Activated T-helper 1 cell treated with anti-CD3 and anti-CD28 coated beads, Interleukin-12 subunit alpha, Interleukin-12 subunit beta, Interleukin-2, Interleukin-4 antibody, amounts not matched to agents 30 ng/mL and 10 ng/mL and 1 ng/mL, durations not matched to agents 14 hours and 24 hours and 36 hours (primary cell): ENCODE data around the gene ZBED5. TPM values are rescaled to one million over a fixed set of nuclear protein-coding genes. Genes with fewer than 3 reads are reported as not detected.

ENCODE experiments used
- DNase-seq: peaks from one replicate; pipeline ENCODE4 v3.0.0; 2021; ENCODE audit warnings: low spot score
- H3K27ac Mint-ChIP-seq: one replicate; pipeline ENCODE4 v1.8.0; 2021; ENCODE audit warnings: mild to moderate bottlenecking, mixed read lengths
- H3K27me3 Mint-ChIP-seq: one replicate; pipeline ENCODE4 v1.8.0; 2022; ENCODE audit warnings: mild to moderate bottlenecking, moderate library complexity, mixed read lengths; ENCODE audit not compliant: insufficient read depth
- H3K36me3 Mint-ChIP-seq: one replicate; pipeline ENCODE4 v1.8.0; 2021; ENCODE audit warnings: low read depth, mixed read lengths
- H3K4me1 Mint-ChIP-seq: one replicate; pipeline ENCODE4 v1.8.0; 2021; ENCODE audit warnings: low read depth, mixed read lengths
- H3K4me3 Mint-ChIP-seq: one replicate; pipeline ENCODE4 v1.8.0; 2021; ENCODE audit warnings: mild to moderate bottlenecking, moderate library complexity, mixed read lengths
- H3K9me3 Mint-ChIP-seq: one replicate; pipeline ENCODE4 v1.8.0; 2021; ENCODE audit warnings: mixed read lengths
- intact Hi-C: fragments of 100-400 bp; cut with micrococcal nuclease; formaldehyde crosslinking; loops from one replicate; pipeline ENCODE4 v1.15.1; 2024
- total RNA-seq: library from RNA; stranded (reverse); gene quantifications from 2 replicates; pipeline ENCODE4 v1.2.3, GENCODE V29; 2022

ZBED5 gene
- total RNA-seq, 1 donor from 2014 or later: 42.2 TPM

GRCh38 chr11:10868352-10868751 is 10.5 kb upstream of the ZBED5 start:
- Mint-ChIP-seq H3K27ac (peak overlapping the region; percentile 3), H3K9me3 (peaks cover 28% of the 10 kb centered on the region), H3K36me3 (peaks cover 7% of the 10 kb centered on the region), H3K4me3 (no peak overlapping the region), H3K27me3 (no peaks in the 10 kb centered on the region), H3K4me1 (peaks cover 23% of the 10 kb centered on the region)
- no peak for DNase-seq
- intact Hi-C loops: no loop called here

- Mint-ChIP-seq H3K36me3 (peaks cover 5% of the 10 kb centered on the region), H3K27me3 (no peaks in the 10 kb centered on the region), H3K4me1 (peaks cover 34% of the 10 kb centered on the region), H3K27ac (no peak overlapping the region), H3K9me3 (peaks cover 17% of the 10 kb centered on the region), H3K4me3 (no peak overlapping the region)
- intact Hi-C loops: no loop called here
- DNase-seq: no peak
Measured at GRCh38 chr11:10866893-10867331, 9.1 kb upstream of the ZBED5 start.

- H3K9me3 Mint-ChIP-seq: peaks cover 10% of the 10 kb centered on the region
- no peaks in the 10 kb centered on the region for H3K27me3 Mint-ChIP-seq
- intact Hi-C loops: no loop called here
- peaks cover 1% of the 10 kb centered on the region for H3K36me3 Mint-ChIP-seq
- peaks cover 34% of the 10 kb centered on the region for H3K4me1 Mint-ChIP-seq
- no peak for DNase-seq
- no peak overlapping the region for H3K4me3 Mint-ChIP-seq
- H3K27ac Mint-ChIP-seq: no peak overlapping the region
Measured at GRCh38 chr11:10865837-10866270, 8.0 kb upstream of the ZBED5 start.

GRCh38 chr11:10864688-10865087 is 6.8 kb upstream of the ZBED5 start:
- Mint-ChIP-seq H3K27me3 (no peaks in the 10 kb centered on the region), H3K9me3 (peaks cover 10% of the 10 kb centered on the region), H3K27ac (no peak overlapping the region), H3K36me3 (peaks cover 5% of the 10 kb centered on the region), H3K4me3 (no peak overlapping the region), H3K4me1 (peaks cover 43% of the 10 kb centered on the region)
- intact Hi-C loops: no loop called here
- no peak for DNase-seq

GRCh38 chr11:10862446-10862845 is 4.6 kb upstream of the ZBED5 start:
- Mint-ChIP-seq H3K9me3 (peaks cover 10% of the 10 kb centered on the region), H3K27ac (no peak overlapping the region), H3K27me3 (no peaks in the 10 kb centered on the region), H3K36me3 (peaks cover 7% of the 10 kb centered on the region), H3K4me1 (peaks cover 40% of the 10 kb centered on the region), H3K4me3 (no peak overlapping the region)
- intact Hi-C loops: no loop called here
- no peak for DNase-seq

GRCh38 chr11:10861799-10862198 is 3.9 kb upstream of the ZBED5 start:
- Mint-ChIP-seq H3K27me3 (no peaks in the 10 kb centered on the region), H3K4me3 (no peak overlapping the region), H3K9me3 (peaks cover 10% of the 10 kb centered on the region), H3K4me1 (peaks cover 37% of the 10 kb centered on the region), H3K27ac (no peak overlapping the region), H3K36me3 (peaks cover 9% of the 10 kb centered on the region)
- no peak for DNase-seq
- intact Hi-C loops: no loop called here

GRCh38 chr11:10861047-10861446 is 3.2 kb upstream of the ZBED5 start:
- peaks cover 6% of the 10 kb centered on the region for H3K9me3 Mint-ChIP-seq
- no peak for DNase-seq
- no peaks in the 10 kb centered on the region for H3K27me3 Mint-ChIP-seq
- intact Hi-C loops: no loop called here
- H3K27ac Mint-ChIP-seq: no peak overlapping the region
- peak overlapping the region; percentile 7 for H3K4me3 Mint-ChIP-seq
- peaks cover 15% of the 10 kb centered on the region for H3K36me3 Mint-ChIP-seq
- peaks cover 40% of the 10 kb centered on the region for H3K4me1 Mint-ChIP-seq

GRCh38 chr11:10858439-10859325 is 829 bp upstream of the ZBED5 start:
- DNase-seq: peak; percentile 43
- H3K4me1 Mint-ChIP-seq: peaks cover 47% of the 10 kb centered on the region
- H3K27ac Mint-ChIP-seq: peak overlapping the region; percentile 100
- no peaks in the 10 kb centered on the region for H3K27me3 Mint-ChIP-seq
- intact Hi-C loops: loop anchor here (1.0 to 5.0 kb wide), 8 partner anchors 20 to 1291 kb away; partner anchors contain the start of genes ADM, AMPD3 and RNF141
- no peaks in the 10 kb centered on the region for H3K9me3 Mint-ChIP-seq
- H3K36me3 Mint-ChIP-seq: peaks cover 28% of the 10 kb centered on the region
- peak overlapping the region; percentile 100 for H3K4me3 Mint-ChIP-seq

GRCh38 chr11:10857459-10857708 is 469 bp downstream of the ZBED5 start:
- Mint-ChIP-seq H3K4me1 (peaks cover 43% of the 10 kb centered on the region), H3K9me3 (no peaks in the 10 kb centered on the region), H3K27me3 (no peaks in the 10 kb centered on the region), H3K27ac (peak overlapping the region; percentile 100), H3K36me3 (peaks cover 34% of the 10 kb centered on the region), H3K4me3 (peak overlapping the region; percentile 100)
- DNase-seq: no peak
- intact Hi-C loops: loop anchor here (1.0 to 5.0 kb wide), 4 partner anchors 106 to 1290 kb away; partner anchors contain the start of genes ADM, AMPD3 and CTR9

GRCh38 chr11:10856689-10857458 is 979 bp downstream of the ZBED5 start:
- intact Hi-C loops: loop anchor here (1.0 to 5.0 kb wide), 4 partner anchors 106 to 1290 kb away; partner anchors contain the start of genes ADM, AMPD3 and CTR9
- Mint-ChIP-seq H3K27me3 (no peaks in the 10 kb centered on the region), H3K9me3 (no peaks in the 10 kb centered on the region), H3K36me3 (peaks cover 39% of the 10 kb centered on the region), H3K4me3 (peak overlapping the region; percentile 100), H3K27ac (peak overlapping the region; percentile 100), H3K4me1 (peaks cover 44% of the 10 kb centered on the region)
- DNase-seq: peak; percentile 16

- Mint-ChIP-seq H3K36me3 (peaks cover 45% of the 10 kb centered on the region), H3K4me3 (no peak overlapping the region), H3K27ac (no peak overlapping the region), H3K4me1 (peaks cover 43% of the 10 kb centered on the region), H3K27me3 (no peaks in the 10 kb centered on the region), H3K9me3 (no peaks in the 10 kb centered on the region)
- DNase-seq: no peak
- intact Hi-C loops: loop anchor here (5.0 kb wide), 3 partner anchors 398 to 1288 kb away; partner anchors contain the start of genes ADM and AMPD3
Measured at GRCh38 chr11:10855295-10855694, 2.6 kb downstream of the ZBED5 start.

- DNase-seq: no peak
- H3K4me1 Mint-ChIP-seq: peaks cover 9% of the 10 kb centered on the region
- intact Hi-C loops: no loop called here
- no peak overlapping the region for H3K4me3 Mint-ChIP-seq
- no peaks in the 10 kb centered on the region for H3K9me3 Mint-ChIP-seq
- H3K27me3 Mint-ChIP-seq: no peaks in the 10 kb centered on the region
- no peak overlapping the region for H3K27ac Mint-ChIP-seq
- peaks cover 26% of the 10 kb centered on the region for H3K36me3 Mint-ChIP-seq
Measured at GRCh38 chr11:10847960-10848860, 9.6 kb downstream of the ZBED5 start.
